ENCODE results near the gene LAGE3.

Gene LAGE3

DNA sequence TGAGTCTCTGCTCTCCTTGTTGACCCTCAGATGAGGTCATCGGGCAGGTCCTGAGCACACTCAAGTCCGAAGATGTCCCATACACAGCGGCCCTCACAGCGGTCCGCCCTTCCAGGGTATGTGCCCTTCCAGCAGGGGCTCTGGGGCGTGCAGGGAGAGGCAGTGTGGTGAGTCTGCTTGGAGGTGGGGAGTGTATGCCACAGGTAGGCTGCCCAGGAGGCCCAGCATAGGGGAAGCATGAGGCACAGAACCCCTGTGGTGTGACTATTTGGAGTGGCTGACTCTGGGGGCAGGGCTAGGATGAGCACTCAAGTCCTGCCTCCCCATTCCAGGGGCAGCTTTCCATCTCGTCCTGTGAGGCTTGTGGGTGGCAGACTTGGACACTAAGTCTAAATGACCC lies 45.5 kb downstream of the LAGE3 start (continued):
- TF ChIP-seq, protein P1, sequence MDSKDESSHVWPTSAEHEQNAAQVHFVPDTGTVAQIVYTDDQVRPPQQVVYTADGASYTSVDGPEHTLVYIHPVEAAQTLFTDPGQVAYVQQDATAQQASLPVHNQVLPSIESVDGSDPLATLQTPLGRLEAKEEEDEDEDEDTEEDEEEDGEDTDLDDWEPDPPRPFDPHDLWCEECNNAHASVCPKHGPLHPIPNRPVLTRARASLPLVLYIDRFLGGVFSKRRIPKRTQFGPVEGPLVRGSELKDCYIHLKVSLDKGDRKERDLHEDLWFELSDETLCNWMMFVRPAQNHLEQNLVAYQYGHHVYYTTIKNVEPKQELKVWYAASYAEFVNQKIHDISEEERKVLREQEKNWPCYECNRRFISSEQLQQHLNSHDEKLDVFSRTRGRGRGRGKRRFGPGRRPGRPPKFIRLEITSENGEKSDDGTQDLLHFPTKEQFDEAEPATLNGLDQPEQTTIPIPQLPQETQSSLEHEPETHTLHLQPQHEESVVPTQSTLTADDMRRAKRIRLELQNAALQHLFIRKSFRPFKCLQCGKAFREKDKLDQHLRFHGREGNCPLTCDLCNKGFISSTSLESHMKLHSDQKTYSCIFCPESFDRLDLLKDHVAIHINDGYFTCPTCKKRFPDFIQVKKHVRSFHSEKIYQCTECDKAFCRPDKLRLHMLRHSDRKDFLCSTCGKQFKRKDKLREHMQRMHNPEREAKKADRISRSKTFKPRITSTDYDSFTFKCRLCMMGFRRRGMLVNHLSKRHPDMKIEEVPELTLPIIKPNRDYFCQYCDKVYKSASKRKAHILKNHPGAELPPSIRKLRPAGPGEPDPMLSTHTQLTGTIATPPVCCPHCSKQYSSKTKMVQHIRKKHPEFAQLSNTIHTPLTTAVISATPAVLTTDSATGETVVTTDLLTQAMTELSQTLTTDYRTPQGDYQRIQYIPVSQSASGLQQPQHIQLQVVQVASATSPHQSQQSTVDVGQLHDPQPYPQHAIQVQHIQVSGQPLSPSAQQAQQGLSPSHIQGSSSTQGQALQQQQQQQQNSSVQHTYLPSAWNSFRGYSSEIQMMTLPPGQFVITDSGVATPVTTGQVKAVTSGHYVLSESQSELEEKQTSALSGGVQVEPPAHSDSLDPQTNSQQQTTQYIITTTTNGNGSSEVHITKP (tag by site-specific recombination; IDR thresholded peaks at IDR 0.05) = peak; percentile 37; the same call in 1 of the 2 replicates
- TF ChIP-seq, protein P2, sequence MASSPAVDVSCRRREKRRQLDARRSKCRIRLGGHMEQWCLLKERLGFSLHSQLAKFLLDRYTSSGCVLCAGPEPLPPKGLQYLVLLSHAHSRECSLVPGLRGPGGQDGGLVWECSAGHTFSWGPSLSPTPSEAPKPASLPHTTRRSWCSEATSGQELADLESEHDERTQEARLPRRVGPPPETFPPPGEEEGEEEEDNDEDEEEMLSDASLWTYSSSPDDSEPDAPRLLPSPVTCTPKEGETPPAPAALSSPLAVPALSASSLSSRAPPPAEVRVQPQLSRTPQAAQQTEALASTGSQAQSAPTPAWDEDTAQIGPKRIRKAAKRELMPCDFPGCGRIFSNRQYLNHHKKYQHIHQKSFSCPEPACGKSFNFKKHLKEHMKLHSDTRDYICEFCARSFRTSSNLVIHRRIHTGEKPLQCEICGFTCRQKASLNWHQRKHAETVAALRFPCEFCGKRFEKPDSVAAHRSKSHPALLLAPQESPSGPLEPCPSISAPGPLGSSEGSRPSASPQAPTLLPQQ (tag by site-specific recombination; IDR thresholded peaks at IDR 0.05) = 0 out of 2 replicates have a peak, but pooled peaks have one; percentile 18
- TF ChIP-seq, protein P3, sequence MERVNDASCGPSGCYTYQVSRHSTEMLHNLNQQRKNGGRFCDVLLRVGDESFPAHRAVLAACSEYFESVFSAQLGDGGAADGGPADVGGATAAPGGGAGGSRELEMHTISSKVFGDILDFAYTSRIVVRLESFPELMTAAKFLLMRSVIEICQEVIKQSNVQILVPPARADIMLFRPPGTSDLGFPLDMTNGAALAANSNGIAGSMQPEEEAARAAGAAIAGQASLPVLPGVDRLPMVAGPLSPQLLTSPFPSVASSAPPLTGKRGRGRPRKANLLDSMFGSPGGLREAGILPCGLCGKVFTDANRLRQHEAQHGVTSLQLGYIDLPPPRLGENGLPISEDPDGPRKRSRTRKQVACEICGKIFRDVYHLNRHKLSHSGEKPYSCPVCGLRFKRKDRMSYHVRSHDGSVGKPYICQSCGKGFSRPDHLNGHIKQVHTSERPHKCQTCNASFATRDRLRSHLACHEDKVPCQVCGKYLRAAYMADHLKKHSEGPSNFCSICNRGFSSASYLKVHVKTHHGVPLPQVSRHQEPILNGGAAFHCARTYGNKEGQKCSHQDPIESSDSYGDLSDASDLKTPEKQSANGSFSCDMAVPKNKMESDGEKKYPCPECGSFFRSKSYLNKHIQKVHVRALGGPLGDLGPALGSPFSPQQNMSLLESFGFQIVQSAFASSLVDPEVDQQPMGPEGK (tag by site-specific recombination; IDR thresholded peaks at IDR 0.05) = 0 out of 2 replicates have a peak, but pooled peaks have one; percentile 33

DNA sequence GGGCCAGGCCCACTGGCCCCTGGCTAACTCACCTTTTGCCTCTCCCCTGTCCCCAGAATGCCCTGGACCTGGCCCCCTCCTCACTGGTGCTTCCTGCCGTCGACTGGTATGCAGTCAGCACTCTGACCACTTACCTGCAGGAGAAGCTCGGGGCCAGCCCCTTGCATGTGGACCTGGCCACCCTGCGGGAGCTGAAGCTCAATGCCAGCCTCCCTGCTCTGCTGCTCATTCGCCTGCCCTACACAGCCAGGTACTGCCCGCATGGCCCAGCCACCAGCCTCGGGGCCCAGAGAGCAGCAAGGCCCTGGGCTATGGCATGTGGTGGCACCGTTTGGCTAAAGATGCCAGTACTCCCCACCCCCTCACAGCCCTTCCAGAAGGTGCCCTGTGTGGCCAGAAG lies 46.9 kb downstream of the LAGE3 start:
- peaks cover 0 to 55% of the 10 kb centered on the region in 2 experiments; a peak in 1 of 3 replicates for H3K36me3 ChIP-seq (ENCODE audit: control insufficient read depth in 2 of 2, insufficient read depth in 1 of 2, low read length in 2 of 2)
- H3K4me3 ChIP-seq (ENCODE audit: low read depth, low read length) = no peak overlapping the region
- no peak overlapping the region for H3K27ac ChIP-seq (ENCODE audit: extremely low read depth, low read depth, low read length)
- ChIA-PET POLR2A (interaction anchor here (0.7 to 1.6 kb wide), 5 partner anchors 15 to 59 kb away, joined by 3 to 9 read pairs (median 3); partner anchors contain the start of gene DNASE1L1), CTCF (no interaction called here)
- H3K4me1 ChIP-seq (ENCODE audit: control insufficient read depth, insufficient read depth, low read length) = no peaks in the 10 kb centered on the region
- no peaks in the 10 kb centered on the region for H3K9me3 ChIP-seq (ENCODE audit: control insufficient read depth, insufficient read depth, low read depth, low read length)
- TF ChIP-seq ZNF202 (tag by site-specific recombination; IDR thresholded peaks at IDR 0.05; ENCODE audit: borderline replicate concordance) = no peak
- no peak for TF ChIP-seq PRDM1 (tag by site-specific recombination; IDR thresholded peaks at IDR 0.05)
- TF ChIP-seq ZNF292 (tag by site-specific recombination; IDR thresholded peaks at IDR 0.05; ENCODE audit: borderline replicate concordance, low read depth) = no peak
- TF ChIP-seq ZFP37 (tag by site-specific recombination; IDR thresholded peaks at IDR 0.05) = no peak
- TF ChIP-seq ZNF610 (tag by site-specific recombination; IDR thresholded peaks at IDR 0.05; ENCODE audit: borderline replicate concordance) = no peak
- TF ChIP-seq ZNF658 (tag by site-specific recombination; IDR thresholded peaks at IDR 0.05) = no peak
- TF ChIP-seq ZNF677 (tag by site-specific recombination; IDR thresholded peaks at IDR 0.05) = no peak
- TF ChIP-seq ZNF558 (tag by site-specific recombination; IDR thresholded peaks at IDR 0.05) = no peak
- TF ChIP-seq ZNF701 (tag by site-specific recombination; IDR thresholded peaks at IDR 0.05) = no peak
- no peak for TF ChIP-seq ZNF830 (tag by site-specific recombination; IDR thresholded peaks at IDR 0.05; ENCODE audit: low read depth)
- TF ChIP-seq ZXDB (tag by site-specific recombination; IDR thresholded peaks at IDR 0.05) = no peak
- TF ChIP-seq KLF16 (tag by site-specific recombination; IDR thresholded peaks at IDR 0.05) = no peak
- TF ChIP-seq, protein P4, sequence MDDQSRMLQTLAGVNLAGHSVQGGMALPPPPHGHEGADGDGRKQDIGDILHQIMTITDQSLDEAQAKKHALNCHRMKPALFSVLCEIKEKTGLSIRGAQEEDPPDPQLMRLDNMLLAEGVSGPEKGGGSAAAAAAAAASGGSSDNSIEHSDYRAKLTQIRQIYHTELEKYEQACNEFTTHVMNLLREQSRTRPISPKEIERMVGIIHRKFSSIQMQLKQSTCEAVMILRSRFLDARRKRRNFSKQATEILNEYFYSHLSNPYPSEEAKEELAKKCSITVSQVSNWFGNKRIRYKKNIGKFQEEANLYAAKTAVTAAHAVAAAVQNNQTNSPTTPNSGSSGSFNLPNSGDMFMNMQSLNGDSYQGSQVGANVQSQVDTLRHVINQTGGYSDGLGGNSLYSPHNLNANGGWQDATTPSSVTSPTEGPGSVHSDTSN (CRISPR knock-in tag; IDR thresholded peaks at IDR 0.05) = no peak
- TF ChIP-seq YY2 (tag by site-specific recombination; IDR thresholded peaks at IDR 0.05) = no peak
- TF ChIP-seq ZNF792 (tag by site-specific recombination; IDR thresholded peaks at IDR 0.05) = no peak

All from HEK293 (cell line).